HTR-8/SVneo (cell line): ENCODE results near the gene CKAP5.
A peak's percentile ranks its signal among the peaks of the same experiment; 100 is the strongest.

Experiments used
- DNase-seq: peaks from one replicate; pipeline ENCODE4 v3.0.0; 2011; ENCODE audit warnings: low spot score, mixed read lengths; ENCODE audit not compliant: insufficient read length
- FAIRE-seq: peaks from 2 replicates; lab custom pipeline; 2011; peaks lifted over from hg19 to GRCh38; lab: Jason Lieb, UNC

The CKAP5 gene

DNA sequence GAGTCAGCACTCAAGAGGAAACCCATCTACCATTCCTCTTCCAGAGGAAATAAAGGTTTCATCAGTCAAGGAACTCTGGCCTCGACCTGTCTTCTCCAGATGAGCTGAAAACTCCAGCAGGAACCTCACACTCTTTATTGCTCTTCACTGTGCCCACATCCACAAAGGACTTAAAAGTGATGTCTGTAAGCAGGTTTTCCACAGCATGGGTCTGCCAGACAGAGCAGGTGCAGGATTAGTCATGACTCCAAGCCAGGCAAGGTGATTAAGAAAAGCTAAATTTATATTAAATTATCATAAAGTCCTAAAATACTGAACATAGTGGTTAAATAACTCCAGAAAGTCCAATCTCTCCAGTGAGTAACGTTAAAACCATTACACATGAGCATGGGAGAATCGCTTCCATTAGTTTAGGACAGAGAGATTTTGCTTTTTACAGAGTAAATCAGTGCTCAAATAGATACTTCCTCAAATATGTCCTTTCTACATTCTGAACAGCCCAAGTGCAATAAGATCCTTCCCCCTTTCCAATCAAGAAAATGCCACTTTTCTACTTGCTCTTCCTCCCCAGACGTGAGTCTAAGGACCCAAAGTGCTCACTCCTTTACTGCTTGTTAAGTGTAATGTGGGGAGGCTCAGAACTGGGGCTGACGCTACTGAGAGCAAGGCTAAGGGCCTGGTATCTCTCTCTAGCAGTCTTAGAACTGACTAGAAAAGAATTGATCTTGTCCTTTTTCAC is 10.7 kb upstream of the CKAP5 start:
- DNase-seq (no peak), FAIRE-seq (no peak)

DNA sequence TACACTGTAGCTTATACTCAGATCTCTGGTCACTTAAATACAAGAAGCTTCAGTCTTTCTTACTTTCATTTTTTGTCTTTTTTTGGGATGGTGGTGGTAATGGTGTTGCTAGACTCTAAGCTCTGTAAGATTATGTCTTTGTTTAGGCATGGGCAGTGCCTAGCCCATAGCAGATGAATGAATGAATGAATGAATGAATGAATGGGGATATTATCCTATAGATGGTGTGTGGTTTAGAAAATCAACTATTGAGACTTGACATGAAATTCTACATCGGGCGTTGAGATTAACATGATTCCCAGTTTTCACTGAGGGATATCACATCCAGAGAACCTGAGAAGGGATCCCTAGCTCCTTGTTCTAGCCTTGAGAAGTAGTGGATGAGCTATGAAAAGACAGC is 9.8 kb upstream of the CKAP5 start:
- DNase-seq: no peak
- no peak for FAIRE-seq

- FAIRE-seq (no peak), DNase-seq (no peak)
Measured at GRCh38 chr11:46855167-46855566, 9.1 kb upstream of the CKAP5 start.

DNA sequence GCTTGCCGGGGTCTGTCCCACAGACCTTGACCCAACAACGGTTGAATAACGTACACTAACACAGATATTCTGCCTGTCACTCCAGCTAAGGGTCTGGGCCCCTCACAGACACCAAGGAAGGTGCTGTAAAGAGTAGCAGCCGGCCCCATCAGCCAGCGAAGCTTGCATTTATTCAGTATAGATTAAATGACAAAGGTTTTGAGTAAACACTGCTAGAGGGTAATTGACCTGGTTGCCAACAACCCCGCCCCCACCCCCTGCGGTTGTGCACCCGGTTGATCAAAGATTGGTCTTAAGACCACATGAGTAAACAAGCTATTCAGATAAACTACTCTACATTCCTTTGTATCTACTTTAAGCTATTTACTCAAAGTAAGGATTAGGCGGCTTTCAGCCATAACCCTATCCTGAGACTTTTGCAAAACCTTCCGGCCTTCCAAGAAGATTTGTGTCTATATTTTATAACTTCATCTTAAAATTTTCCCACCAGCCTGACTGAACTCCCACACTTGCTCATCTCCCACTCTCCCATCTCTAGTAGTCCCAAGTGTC is 4.8 kb upstream of the CKAP5 start:
- FAIRE-seq: no peak
- DNase-seq: no peak

- DNase-seq (no peak), FAIRE-seq (no peak)
Measured at GRCh38 chr11:46849631-46850030, 3.6 kb upstream of the CKAP5 start.

GRCh38 chr11:46846510-46846830 is 390 bp upstream of the CKAP5 start:
- no peak for DNase-seq
- FAIRE-seq: no peak

DNA sequence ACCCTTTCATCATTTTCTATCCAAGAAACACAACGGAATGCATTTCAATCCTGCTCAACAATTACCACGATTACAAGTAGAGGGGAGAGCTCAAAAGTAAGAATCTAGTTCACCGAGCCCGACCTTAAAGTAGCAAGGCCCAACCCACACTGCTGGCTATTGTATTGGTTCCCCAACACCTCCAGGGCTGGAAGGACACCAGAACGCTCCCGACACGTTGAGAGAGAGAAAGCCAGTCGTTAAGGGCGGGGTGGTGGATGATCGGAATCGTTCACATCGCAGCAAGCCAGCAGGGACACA is 690 bp downstream of the CKAP5 start:
- peak; percentile 13 for DNase-seq
- FAIRE-seq: no peak

- FAIRE-seq: no peak
- no peak for DNase-seq
Measured at GRCh38 chr11:46840116-46840515, 6.0 kb downstream of the CKAP5 start.

DNA sequence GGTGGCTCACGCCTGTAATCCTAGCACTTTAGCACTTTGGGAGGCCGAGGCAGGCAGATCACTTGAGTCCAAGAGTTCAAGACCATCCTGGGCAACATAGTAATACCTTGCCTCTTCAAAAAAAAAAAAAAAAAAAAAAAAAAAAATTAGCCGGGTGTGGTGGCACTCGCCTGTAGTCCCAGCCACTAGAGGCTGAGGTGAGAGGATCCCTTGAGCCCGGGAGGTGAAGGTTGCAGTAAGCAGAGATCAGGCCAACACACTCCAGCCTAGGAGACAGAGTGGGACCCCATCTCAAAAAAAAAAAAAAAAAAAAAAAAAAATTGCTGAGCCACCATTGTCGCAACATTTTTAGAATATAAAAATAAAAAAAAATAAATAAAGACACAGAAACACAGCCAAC is 7.6 kb downstream of the CKAP5 start:
- FAIRE-seq (no peak), DNase-seq (no peak)

DNA sequence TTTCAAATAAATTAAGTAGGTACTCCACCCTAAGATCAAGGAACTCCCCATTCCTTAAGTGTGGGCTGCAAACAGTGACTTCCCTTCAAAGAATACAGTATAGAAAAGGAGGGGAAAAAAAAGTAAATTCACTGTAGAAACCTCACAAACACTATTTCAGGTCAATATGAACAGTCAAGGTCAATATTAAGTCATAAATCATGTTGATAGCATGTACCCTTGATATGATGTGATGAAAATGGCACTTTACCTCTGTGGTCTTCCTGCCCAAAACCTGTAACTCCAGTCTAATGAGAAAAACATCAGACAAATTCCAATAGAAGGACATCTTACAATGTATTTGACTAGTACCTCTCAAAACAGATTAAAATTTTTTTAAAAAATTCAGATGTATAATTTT is 8.2 kb downstream of the CKAP5 start:
- DNase-seq (no peak), FAIRE-seq (no peak)

- FAIRE-seq: no peak
Measured at GRCh38 chr11:46836870-46837269, 9.2 kb downstream of the CKAP5 start.

GRCh38 chr11:46836431-46836830 is 9.6 kb downstream of the CKAP5 start:
- no peak for FAIRE-seq
- no peak for DNase-seq

More at GRCh38 chr11:46836870-46837269, 9.2 kb downstream of the CKAP5 start:
- no peak for DNase-seq

DNA sequence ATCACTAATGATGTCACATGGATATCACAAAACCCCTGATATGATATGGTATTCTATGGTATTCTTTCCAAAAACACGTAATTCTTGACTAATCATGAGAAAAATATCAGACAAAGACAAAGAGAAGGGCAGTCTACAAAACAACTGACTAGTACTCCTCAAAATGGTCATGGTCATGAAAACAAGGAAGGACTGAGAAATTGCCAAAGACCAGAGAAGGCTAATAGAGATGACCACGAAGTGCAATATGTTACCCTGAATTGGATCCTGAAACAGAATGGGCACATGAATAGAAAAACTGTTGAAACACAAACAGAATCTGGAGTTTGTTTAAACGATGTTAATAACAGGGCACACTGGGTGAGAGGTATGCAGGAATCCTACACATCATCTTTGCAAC is 10.2 kb downstream of the CKAP5 start:
- no peak for DNase-seq
- FAIRE-seq: no peak

DNA sequence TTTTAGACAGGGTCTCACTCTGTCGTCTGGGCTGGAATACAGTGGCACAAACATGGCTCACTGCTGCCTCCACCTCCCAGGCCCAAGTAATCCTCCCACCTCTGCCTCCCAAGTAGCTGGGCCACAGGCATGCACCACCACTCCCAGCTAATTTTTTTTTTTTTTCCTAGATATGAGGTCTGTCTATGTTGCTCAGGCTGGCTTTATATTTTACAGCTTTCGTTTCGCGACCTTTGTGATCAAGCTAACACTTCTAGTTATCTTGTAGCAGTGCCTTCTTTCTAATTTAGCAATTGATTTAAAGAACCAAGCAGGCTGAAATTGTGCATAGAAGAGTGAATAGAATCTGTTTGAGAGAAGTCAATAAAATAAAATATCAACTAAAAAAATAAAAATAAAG is 11.3 kb downstream of the CKAP5 start:
- FAIRE-seq (no peak), DNase-seq (no peak)

GRCh38 chr11:46832511-46833214 is 13.4 kb downstream of the CKAP5 start:
- peak; percentile 31 for FAIRE-seq

GRCh38 chr11:46827995-46828394 is 18.1 kb downstream of the CKAP5 start:
- no peak for FAIRE-seq
- no peak for DNase-seq

More at GRCh38 chr11:46832511-46833214, 13.4 kb downstream of the CKAP5 start:
- peak; percentile 24 for DNase-seq

DNA sequence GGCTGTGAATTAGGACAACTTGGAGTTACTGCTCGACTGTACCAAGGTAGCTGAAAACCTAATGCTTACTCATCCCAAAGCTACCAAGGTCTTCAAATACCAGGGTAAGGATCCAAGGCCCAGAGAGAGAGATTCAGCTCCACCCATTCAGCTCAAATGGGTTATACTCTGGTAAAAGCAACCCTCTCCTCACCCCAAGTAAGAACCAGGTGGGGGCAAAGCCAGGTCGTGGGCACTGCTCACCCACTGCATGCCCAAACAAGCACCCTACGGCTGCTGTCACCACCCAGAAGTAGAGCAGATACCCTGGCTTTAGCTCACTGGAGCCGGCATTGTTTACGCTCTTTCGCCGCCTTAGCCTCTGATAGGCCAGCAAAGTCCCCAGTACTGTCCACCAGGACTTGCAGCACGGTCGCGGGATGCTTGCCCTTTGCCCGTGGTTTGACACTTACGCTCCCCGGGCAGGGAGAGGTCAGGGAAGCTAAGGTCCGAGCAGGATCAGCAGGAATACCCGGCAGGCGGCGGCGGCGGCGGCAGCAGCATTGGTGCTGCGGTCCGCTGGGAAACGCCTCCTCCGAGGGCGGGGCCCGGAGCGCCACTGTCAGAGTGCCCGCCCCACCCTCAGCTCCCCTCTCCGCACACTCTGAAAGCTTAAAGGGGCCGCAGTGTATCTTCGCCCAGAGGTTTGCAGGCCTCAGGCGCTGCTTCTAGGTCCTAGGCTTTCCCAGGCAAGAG is 19.6 kb downstream of the CKAP5 start:
- peak; percentile 78 for DNase-seq
- FAIRE-seq: no peak

- DNase-seq: peak; percentile 11
- FAIRE-seq: peak; percentile 52
Measured at GRCh38 chr11:46808799-46809431, 37.2 kb downstream of the CKAP5 start.

DNA sequence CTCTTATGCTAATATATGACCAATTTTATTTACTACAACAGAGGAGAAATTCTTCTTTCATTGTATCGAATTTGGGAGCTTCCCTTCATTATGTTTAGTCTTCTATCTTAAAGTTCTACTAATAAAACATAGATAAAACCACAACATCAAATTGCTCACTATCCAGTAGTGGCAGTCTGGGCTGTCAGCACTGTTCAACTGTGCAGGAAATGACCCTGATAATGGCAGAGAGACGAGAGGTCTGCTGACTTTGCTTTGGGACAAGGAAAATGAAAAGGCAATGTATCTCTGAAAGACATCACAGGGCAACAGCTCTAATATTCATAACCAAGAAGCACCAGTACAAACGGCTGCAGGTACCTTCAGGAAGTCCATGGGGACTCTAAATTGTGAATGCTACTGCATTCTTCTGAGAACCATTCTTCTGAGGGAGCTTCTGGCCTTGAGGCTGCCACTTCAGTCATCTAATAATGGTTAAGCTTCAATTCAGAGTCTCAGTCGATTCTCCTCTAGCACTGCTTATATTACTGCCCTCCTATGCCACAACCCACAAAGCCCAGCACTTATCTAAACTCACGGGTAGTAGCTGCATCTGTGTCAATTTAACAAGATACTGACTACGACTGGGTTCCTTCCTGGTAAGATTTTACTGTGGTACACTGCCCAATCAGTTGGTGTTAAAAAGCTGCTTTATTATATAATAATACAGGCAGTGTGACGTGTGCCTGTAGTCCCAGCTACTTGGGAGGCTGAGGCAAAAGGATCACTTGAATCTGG is 44.2 kb downstream of the CKAP5 start:
- no peak for DNase-seq
- FAIRE-seq: no peak

DNA sequence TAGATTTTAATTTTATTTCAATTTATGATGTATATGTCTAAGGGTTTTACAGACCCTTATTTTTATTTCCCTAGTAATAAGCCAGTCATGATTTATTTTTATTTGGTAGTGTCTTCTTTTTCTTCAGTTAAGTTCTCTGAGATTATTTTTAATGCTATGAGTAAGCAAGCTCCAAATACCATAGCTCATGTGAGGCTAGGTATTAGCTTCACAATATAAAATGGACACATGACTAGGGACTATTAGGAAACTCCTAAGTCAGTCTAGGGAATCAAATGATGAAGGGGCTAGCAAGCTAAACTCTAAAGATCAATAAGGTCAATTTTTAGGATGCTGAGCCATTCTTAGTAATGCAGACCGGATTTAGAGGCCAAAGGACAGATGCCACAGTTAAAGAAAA is 45.9 kb downstream of the CKAP5 start:
- FAIRE-seq: no peak
- no peak for DNase-seq
